B cell (primary cell): Measurements from ENCODE around the gene SERTAD3. TPM values are rescaled to one million over a fixed set of nuclear protein-coding genes. Genes with fewer than 3 reads are reported as not detected.

Experiments used
- ATAC-seq: fragments of 200-7000 bp; cut with Tn5 transposase; one replicate; pipeline ENCODE4 v1.10.0; 2021; ENCODE audit warnings: low read depth, mild to moderate bottlenecking, moderate number of reproducible peaks, moderate library complexity
- CTCF ChIA-PET: fragments of 350-600 bp; sonication (Branson Sonifier 250); formaldehyde crosslinking; loops from one replicate; lab custom pipeline; 2021; ENCODE audit warnings: antibody characterized with exemption, inconsistent platforms; lab: Charles Lee
- POLR2A ChIA-PET: fragments of 350-600 bp; sonication (Branson Sonifier 250); formaldehyde crosslinking; loops from one replicate; lab custom pipeline; 2021; ENCODE audit warnings: antibody characterized with exemption; lab: Charles Lee
- DNase-seq: peaks from one replicate; pipeline ENCODE4 v3.0.0; 2013
- H2AFZ ChIP-seq: 2 replicates; pipeline ENCODE4 v1.6.1; 2012; ENCODE audit warnings: mild to moderate bottlenecking, low read depth, low read length; ENCODE audit not compliant: insufficient read depth, poor library complexity, severe bottlenecking
- H3K27ac ChIP-seq, 2 donors: 1 replicate in 1 of 2; 2 replicates in 1 of 2; pipeline ENCODE4 v1.5.1; 2012 to 2013; ENCODE audit warnings: low read length in 2 of 2, mild to moderate bottlenecking in 2 of 2, moderate library complexity in 1 of 2
- H3K27me3 ChIP-seq, 4 experiments: fragments of 200-600 bp in 1 of 4; sonication (generic) in 1 of 4; replicated peaks in 1 of 4; 1 replicate in 2 of 4; 2 replicates in 2 of 4; pipeline versions ENCODE4 v1.6.1 to v1.7.0; 2013 to 2016; ENCODE audit warnings: low read length in 3 of 4, mild to moderate bottlenecking in 2 of 4, mixed read lengths in 1 of 4, moderate library complexity in 1 of 4; ENCODE audit not compliant: insufficient read depth in 4 of 4, control insufficient read depth in 3 of 4; ENCODE audit errors: control extremely low read depth in 1 of 4
- H3K36me3 ChIP-seq, 2 experiments: replicated peaks in 1 of 2; 1 replicate in 1 of 2; 2 replicates in 1 of 2; pipeline versions ENCODE4 v1.6.1 to v1.7.1; 2013; ENCODE audit warnings: low read length in 1 of 2; ENCODE audit not compliant: insufficient read depth in 2 of 2, control insufficient read depth in 1 of 2; ENCODE audit errors: control extremely low read depth in 1 of 2, extremely low read depth in 1 of 2
- H3K4me1 ChIP-seq, 2 donors: fragments of 200-600 bp in 1 of 2; sonication (generic) in 1 of 2; 1 replicate in 1 of 2; 2 replicates in 1 of 2; pipeline versions ENCODE4 v1.5.1 to v1.6.1; 2013 to 2017; ENCODE audit warnings: low read length in 2 of 2; ENCODE audit not compliant: control insufficient read depth in 2 of 2, insufficient read depth in 2 of 2
- H3K4me2 ChIP-seq: replicated peaks from 2 replicates; pipeline ENCODE3; 2012; ENCODE audit warnings: mild to moderate bottlenecking, low read depth, low read length; ENCODE audit not compliant: poor library complexity, severe bottlenecking
- H3K4me3 ChIP-seq, 5 experiments: fragments of 200-600 bp in 1 of 5; sonication (generic) in 1 of 5; 1 replicate in 3 of 5; 2 replicates in 2 of 5; pipeline versions ENCODE4 v1.5.1 to v1.7.0; 2011 to 2016; ENCODE audit warnings: low read length in 4 of 5, mild to moderate bottlenecking in 4 of 5, low read depth in 2 of 5, control low read depth in 1 of 5, moderate library complexity in 1 of 5; ENCODE audit not compliant: insufficient read depth in 1 of 5; ENCODE audit errors: control extremely low read depth in 1 of 5, extremely low read depth in 1 of 5
- H3K79me2 ChIP-seq: fragments of 200-600 bp; sonication (generic); one replicate; pipeline ENCODE4 v1.6.0; 2016; ENCODE audit warnings: low read length; ENCODE audit not compliant: control insufficient read depth, insufficient read depth
- H3K9ac ChIP-seq: fragments of 200-600 bp; sonication (generic); 2 replicates; pipeline ENCODE4 v1.6.1; 2017; ENCODE audit warnings: mild to moderate bottlenecking, low read length, moderate library complexity
- H3K9me3 ChIP-seq, 3 donors: one replicate each; pipeline versions ENCODE4 v1.6.1 to v1.7.1; 2013; ENCODE audit warnings: low read length in 2 of 3; ENCODE audit not compliant: control insufficient read depth in 2 of 3, insufficient read depth in 1 of 3; ENCODE audit errors: control extremely low read depth in 1 of 3
- H4K20me1 ChIP-seq: 2 replicates; pipeline ENCODE4 v1.6.0; 2012; ENCODE audit warnings: mild to moderate bottlenecking, low read length; ENCODE audit not compliant: insufficient read depth, control insufficient read depth, poor library complexity, severe bottlenecking
- H3K27ac Mint-ChIP-seq: one replicate; pipeline ENCODE4 v1.8.0; 2021; ENCODE audit warnings: mixed read lengths
- H3K27me3 Mint-ChIP-seq: one replicate; pipeline ENCODE4 v1.8.0; 2021; ENCODE audit warnings: mixed read lengths
- H3K4me1 Mint-ChIP-seq: one replicate; pipeline ENCODE4 v1.8.0; 2021; ENCODE audit warnings: mixed read lengths
- H3K4me3 Mint-ChIP-seq: one replicate; pipeline ENCODE4 v1.8.0; 2021; ENCODE audit warnings: mixed read lengths
- H3K9me3 Mint-ChIP-seq: one replicate; pipeline ENCODE4 v1.8.0; 2022; ENCODE audit warnings: mixed read lengths; ENCODE audit not compliant: insufficient read depth
- EZH2 ChIP-seq: IDR thresholded peaks from 2 replicates; pipeline ENCODE4 v1.6.1; 2012; ENCODE audit warnings: borderline replicate concordance, low read depth, mild to moderate bottlenecking, moderate library complexity, low read length; ENCODE audit not compliant: insufficient read depth, poor library complexity, severe bottlenecking
- WGBS: methylation state at CpG from one replicate; pipeline ENCODE4 v1.1.5; 2013; ENCODE audit warnings: missing lambda C conversion rate; ENCODE audit not compliant: insufficient coverage; 5-methylcytosine and 5-hydroxymethylcytosine counted together
- intact Hi-C: fragments of 100-400 bp; cut with micrococcal nuclease; formaldehyde crosslinking; loops from one replicate; pipeline ENCODE4 v1.10.0; 2022
- polyA plus RNA-seq: library from polyadenylated mRNA; depleted of rRNA; stranded (reverse); fragments of >200 nt; gene quantifications from 2 replicates; pipeline ENCODE4 v1.2.3, GENCODE V29; 2012
- total RNA-seq, 2 donors: library from RNA; stranded (reverse); fragments of 120-200 nt in 1 of 2; gene quantifications; 1 replicate in 1 of 2; 2 replicates in 1 of 2; pipeline versions ENCODE4 v1.2.3 to v1.2.4, GENCODE V29; 2013 to 2022
- TF ChIP-seq, protein P1 (sequence below): fragments of 200-600 bp; IDR thresholded peaks from one replicate; pipeline ENCODE4 v1.8.0; 2022; ENCODE audit warnings: antibody characterized with exemption, mild to moderate bottlenecking

Gene SERTAD3
- total and polyA plus RNA-seq, 2 donors (not counting 1 experiment from before 2014, with no cell fraction given): 41.6 to 43.9 TPM

DNA sequence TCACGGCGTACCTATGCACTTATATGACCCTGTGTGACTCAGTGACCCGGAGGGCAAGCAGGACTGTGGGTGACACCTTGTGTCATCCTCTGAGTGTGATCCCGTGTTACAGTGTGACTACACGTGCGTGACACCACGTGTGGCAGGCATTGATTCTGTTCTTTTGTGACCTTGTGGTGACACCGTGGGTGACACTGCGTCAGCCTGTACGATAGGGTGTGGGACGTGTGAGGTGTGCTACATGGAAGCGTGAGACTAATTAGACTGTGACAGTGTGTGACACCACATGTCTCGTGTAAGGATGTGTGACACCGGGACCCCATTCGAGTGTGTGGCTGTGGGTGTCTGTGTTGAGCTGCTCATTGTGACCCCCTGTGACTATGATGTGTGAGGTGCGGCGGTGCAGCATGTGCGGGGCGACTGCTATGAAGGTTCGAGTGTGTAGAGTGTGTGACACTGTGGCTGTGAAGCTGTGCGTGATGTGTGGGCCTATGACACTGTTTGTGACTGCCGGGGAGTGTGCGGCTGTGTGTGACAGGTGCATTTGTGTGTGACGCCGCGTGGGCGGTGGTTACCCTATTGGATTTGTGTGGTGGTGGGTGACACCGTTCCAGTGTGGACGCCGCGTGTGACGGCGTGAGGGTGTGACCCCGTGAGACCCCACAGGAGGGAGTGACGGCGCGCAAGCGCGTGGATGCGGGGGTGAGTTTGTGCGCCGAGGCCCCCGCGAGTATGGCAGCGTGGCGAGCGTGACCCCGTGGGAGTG lies 22.3 kb upstream of the SERTAD3 start:
- Histone ChIP-seq H3K79me2 (no peaks in the 10 kb centered on the region), H3K4me2 (peak overlapping the region; percentile 80), H3K9ac (peak overlapping the region; percentile 66), H2AFZ (peak overlapping the region; percentile 77), H3K36me3 (no peaks in the 10 kb centered on the region), H3K27ac (peak overlapping the region; percentile 38 to 60), H3K9me3 (peaks cover 0 to 13% (median 0%) of the 10 kb centered on the region in 3 donors), H3K4me1 (peaks cover 26 to 38% of the 10 kb centered on the region in 2 donors), H3K27me3 (peaks cover 0 to 23% (median 3%) of the 10 kb centered on the region in 4 experiments), H4K20me1 (no peaks in the 10 kb centered on the region), H3K4me3 (peak overlapping the region; percentile 1 to 70 (median 62))
- H3K27me3 Mint-ChIP-seq: peaks cover 15% of the 10 kb centered on the region
- ChIA-PET CTCF (interaction anchor here (0.8 to 6.7 kb wide), 8 partner anchors 16 to 327 kb away, joined by 3 to 86 read pairs (median 5); partner anchors contain the start of gene SERTAD1), POLR2A (interaction anchor here (0.5 to 2.2 kb wide), 6 partner anchors 23 to 180 kb away, joined by 3 to 12 read pairs (median 4); partner anchors contain the start of genes SERTAD1 and SERTAD3)
- WGBS: 10% methylated on average over 48 of the region's 48 CpGs
- intact Hi-C loops: loop anchor here (1.0 to 5.0 kb wide), 4 partner anchors 118 to 796 kb away; partner anchors contain the start of genes AKT2, C19orf47, HNRNPUL1 and PLD3
- peaks cover 40% of the 10 kb centered on the region for H3K4me1 Mint-ChIP-seq
- H3K27ac Mint-ChIP-seq: peak overlapping the region; percentile 66
- peak; percentile 11 for ATAC-seq
- TF ChIP-seq, protein P1, sequence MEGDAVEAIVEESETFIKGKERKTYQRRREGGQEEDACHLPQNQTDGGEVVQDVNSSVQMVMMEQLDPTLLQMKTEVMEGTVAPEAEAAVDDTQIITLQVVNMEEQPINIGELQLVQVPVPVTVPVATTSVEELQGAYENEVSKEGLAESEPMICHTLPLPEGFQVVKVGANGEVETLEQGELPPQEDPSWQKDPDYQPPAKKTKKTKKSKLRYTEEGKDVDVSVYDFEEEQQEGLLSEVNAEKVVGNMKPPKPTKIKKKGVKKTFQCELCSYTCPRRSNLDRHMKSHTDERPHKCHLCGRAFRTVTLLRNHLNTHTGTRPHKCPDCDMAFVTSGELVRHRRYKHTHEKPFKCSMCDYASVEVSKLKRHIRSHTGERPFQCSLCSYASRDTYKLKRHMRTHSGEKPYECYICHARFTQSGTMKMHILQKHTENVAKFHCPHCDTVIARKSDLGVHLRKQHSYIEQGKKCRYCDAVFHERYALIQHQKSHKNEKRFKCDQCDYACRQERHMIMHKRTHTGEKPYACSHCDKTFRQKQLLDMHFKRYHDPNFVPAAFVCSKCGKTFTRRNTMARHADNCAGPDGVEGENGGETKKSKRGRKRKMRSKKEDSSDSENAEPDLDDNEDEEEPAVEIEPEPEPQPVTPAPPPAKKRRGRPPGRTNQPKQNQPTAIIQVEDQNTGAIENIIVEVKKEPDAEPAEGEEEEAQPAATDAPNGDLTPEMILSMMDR: no peak
- no peak for TF ChIP-seq EZH2
- H3K4me3 Mint-ChIP-seq: peak overlapping the region; percentile 87
- H3K9me3 Mint-ChIP-seq: no peaks in the 10 kb centered on the region
- DNase-seq: peak; percentile 85
